ENCODE data around the gene ELOVL3. TPM values are rescaled to one million over a fixed set of nuclear protein-coding genes. Genes with fewer than 3 reads are reported as not detected.

The ELOVL3 gene
- total and polyA plus RNA-seq, 2 of the 13 experiments (the other 11 are each of a cell fraction or from before 2014, with no cell fraction given) = 0.58 to 0.69 TPM

DNA sequence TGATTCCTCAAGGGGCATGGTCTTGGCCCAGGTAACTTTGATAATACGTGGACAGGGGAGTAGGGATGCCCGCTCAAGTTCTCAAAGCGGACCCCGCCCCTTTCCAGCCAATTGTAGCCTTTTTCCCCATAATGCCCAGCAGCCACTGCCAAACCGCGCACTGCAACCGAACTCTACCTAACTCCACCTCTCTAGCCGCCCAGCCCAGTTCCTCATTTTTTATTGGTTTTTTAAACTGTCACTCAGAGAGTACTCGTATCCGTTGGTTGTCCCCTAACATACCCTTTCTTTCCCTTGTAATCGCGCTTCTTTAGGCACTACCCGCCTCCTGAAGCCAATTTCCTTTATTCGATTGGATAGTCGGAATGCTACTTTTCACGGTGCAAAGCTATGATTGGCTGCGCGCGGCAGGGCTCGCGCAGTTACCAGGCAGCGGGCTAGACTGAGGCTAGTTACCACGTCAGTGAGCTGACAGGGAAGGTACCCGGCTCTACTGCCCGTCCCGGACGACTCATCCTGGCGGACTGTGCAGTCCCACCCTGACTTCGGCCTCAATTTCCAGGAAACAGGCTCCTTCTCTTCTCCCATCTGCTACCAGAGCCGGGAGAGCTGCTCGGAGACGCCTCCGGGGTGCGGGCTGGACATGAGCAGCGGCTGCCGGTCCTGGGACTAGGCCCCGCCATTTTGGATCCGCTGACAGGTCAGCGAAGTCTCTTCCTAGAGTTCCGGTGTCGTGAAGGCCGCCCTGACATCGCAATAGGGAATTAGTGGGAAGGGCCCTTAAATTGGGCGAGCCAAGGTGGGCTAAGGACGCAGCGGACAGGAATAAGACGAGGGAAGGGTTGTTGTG, 19.2 kb downstream of the ELOVL3 start, which contains the start of gene GBF1 (continued):
- TF ChIP-seq, protein P1, sequence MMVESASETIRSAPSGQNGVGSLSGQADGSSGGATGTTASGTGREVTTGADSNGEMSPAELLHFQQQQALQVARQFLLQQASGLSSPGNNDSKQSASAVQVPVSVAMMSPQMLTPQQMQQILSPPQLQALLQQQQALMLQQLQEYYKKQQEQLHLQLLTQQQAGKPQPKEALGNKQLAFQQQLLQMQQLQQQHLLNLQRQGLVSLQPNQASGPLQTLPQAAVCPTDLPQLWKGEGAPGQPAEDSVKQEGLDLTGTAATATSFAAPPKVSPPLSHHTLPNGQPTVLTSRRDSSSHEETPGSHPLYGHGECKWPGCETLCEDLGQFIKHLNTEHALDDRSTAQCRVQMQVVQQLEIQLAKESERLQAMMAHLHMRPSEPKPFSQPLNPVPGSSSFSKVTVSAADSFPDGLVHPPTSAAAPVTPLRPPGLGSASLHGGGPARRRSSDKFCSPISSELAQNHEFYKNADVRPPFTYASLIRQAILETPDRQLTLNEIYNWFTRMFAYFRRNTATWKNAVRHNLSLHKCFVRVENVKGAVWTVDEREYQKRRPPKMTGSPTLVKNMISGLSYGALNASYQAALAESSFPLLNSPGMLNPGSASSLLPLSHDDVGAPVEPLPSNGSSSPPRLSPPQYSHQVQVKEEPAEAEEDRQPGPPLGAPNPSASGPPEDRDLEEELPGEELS (CRISPR knock-in tag; IDR thresholded peaks at IDR 0.05) = no peak
- TF ChIP-seq ZBTB46 (CRISPR knock-in tag; IDR thresholded peaks at IDR 0.05; ENCODE audit: borderline replicate concordance) (no peak), KDM5A (IDR thresholded peaks at IDR 0.05; ENCODE audit: borderline replicate concordance, low read length) (peak; percentile 90), HDAC2 (CRISPR knock-in tag; IDR thresholded peaks at IDR 0.05) (0 out of 2 replicates have a peak, but pooled peaks have one; percentile 30), TAF1 (CRISPR knock-in tag; IDR thresholded peaks at IDR 0.05) (peak; percentile 87), ZNF343 (CRISPR knock-in tag; IDR thresholded peaks at IDR 0.05) (no peak), BRF2 (CRISPR knock-in tag; IDR thresholded peaks at IDR 0.05) (no peak), ZNF547 (CRISPR knock-in tag; IDR thresholded peaks at IDR 0.05) (peak; percentile 51; the same call in 1 of the 2 replicates), MLLT10 (CRISPR knock-in tag; IDR thresholded peaks at IDR 0.05) (no peak), ZSCAN20 (CRISPR knock-in tag; IDR thresholded peaks at IDR 0.05; ENCODE audit: borderline replicate concordance) (no peak; the same call in 1 of the 2 replicates), TMF1 (CRISPR knock-in tag; IDR thresholded peaks at IDR 0.05; ENCODE audit: low read depth) (no peak)
- TF ChIP-seq, protein P2, sequence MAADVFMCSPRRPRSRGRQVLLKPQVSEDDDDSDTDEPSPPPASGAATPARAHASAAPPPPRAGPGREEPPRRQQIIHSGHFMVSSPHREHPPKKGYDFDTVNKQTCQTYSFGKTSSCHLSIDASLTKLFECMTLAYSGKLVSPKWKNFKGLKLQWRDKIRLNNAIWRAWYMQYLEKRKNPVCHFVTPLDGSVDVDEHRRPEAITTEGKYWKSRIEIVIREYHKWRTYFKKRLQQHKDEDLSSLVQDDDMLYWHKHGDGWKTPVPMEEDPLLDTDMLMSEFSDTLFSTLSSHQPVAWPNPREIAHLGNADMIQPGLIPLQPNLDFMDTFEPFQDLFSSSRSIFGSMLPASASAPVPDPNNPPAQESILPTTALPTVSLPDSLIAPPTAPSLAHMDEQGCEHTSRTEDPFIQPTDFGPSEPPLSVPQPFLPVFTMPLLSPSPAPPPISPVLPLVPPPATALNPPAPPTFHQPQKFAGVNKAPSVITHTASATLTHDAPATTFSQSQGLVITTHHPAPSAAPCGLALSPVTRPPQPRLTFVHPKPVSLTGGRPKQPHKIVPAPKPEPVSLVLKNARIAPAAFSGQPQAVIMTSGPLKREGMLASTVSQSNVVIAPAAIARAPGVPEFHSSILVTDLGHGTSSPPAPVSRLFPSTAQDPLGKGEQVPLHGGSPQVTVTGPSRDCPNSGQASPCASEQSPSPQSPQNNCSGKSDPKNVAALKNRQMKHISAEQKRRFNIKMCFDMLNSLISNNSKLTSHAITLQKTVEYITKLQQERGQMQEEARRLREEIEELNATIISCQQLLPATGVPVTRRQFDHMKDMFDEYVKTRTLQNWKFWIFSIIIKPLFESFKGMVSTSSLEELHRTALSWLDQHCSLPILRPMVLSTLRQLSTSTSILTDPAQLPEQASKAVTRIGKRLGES (CRISPR knock-in tag; IDR thresholded peaks at IDR 0.05; ENCODE audit: borderline replicate concordance) = no peak
- TF ChIP-seq, protein P3, sequence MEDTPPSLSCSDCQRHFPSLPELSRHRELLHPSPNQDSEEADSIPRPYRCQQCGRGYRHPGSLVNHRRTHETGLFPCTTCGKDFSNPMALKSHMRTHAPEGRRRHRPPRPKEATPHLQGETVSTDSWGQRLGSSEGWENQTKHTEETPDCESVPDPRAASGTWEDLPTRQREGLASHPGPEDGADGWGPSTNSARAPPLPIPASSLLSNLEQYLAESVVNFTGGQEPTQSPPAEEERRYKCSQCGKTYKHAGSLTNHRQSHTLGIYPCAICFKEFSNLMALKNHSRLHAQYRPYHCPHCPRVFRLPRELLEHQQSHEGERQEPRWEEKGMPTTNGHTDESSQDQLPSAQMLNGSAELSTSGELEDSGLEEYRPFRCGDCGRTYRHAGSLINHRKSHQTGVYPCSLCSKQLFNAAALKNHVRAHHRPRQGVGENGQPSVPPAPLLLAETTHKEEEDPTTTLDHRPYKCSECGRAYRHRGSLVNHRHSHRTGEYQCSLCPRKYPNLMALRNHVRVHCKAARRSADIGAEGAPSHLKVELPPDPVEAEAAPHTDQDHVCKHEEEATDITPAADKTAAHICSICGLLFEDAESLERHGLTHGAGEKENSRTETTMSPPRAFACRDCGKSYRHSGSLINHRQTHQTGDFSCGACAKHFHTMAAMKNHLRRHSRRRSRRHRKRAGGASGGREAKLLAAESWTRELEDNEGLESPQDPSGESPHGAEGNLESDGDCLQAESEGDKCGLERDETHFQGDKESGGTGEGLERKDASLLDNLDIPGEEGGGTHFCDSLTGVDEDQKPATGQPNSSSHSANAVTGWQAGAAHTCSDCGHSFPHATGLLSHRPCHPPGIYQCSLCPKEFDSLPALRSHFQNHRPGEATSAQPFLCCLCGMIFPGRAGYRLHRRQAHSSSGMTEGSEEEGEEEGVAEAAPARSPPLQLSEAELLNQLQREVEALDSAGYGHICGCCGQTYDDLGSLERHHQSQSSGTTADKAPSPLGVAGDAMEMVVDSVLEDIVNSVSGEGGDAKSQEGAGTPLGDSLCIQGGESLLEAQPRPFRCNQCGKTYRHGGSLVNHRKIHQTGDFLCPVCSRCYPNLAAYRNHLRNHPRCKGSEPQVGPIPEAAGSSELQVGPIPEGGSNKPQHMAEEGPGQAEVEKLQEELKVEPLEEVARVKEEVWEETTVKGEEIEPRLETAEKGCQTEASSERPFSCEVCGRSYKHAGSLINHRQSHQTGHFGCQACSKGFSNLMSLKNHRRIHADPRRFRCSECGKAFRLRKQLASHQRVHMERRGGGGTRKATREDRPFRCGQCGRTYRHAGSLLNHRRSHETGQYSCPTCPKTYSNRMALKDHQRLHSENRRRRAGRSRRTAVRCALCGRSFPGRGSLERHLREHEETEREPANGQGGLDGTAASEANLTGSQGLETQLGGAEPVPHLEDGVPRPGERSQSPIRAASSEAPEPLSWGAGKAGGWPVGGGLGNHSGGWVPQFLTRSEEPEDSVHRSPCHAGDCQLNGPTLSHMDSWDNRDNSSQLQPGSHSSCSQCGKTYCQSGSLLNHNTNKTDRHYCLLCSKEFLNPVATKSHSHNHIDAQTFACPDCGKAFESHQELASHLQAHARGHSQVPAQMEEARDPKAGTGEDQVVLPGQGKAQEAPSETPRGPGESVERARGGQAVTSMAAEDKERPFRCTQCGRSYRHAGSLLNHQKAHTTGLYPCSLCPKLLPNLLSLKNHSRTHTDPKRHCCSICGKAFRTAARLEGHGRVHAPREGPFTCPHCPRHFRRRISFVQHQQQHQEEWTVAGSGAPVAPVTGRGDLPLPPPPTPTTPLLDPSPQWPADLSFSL (CRISPR knock-in tag; IDR thresholded peaks at IDR 0.05) = no peak

Measured in HepG2 (cell line).